Stomach (tissue), 9 donors: ENCODE measurements around the gene LMBRD2. TPM values are rescaled to one million over a fixed set of nuclear protein-coding genes. Genes with fewer than 3 reads are reported as not detected.

Source experiments
- DNase-seq, 2 donors: peaks; one replicate each; pipeline versions ENCODE4 v3.0.0 to v3.0.0-alpha.2; 2013 to 2019
- H3K27ac ChIP-seq, 5 donors: fragments of 200-600 bp in 4 of 5; sonication (generic) in 4 of 5; one replicate each; pipeline ENCODE4 v1.5.1; 2013 to 2019; ENCODE audit warnings: mild to moderate bottlenecking in 1 of 5, moderate library complexity in 1 of 5
- H3K27me3 ChIP-seq, 3 donors: fragments of 200-600 bp; sonication (generic); one replicate each; pipeline ENCODE4 v1.5.1; 2017 to 2019; ENCODE audit warnings: mixed run types in 1 of 3
- H3K36me3 ChIP-seq, 4 donors: fragments of 200-600 bp; sonication (generic); 1 replicate in 3 of 4; 2 replicates in 1 of 4; pipeline ENCODE4 v1.5.1; 2016 to 2019
- H3K4me1 ChIP-seq, 4 donors: fragments of 200-600 bp; sonication (generic); one replicate each; pipeline ENCODE4 v1.5.1; 2016 to 2019
- H3K4me3 ChIP-seq, 4 donors: fragments of 200-600 bp; sonication (generic) in 3 of 4; one replicate each; pipeline ENCODE4 v1.5.1; 2016 to 2019; ENCODE audit warnings: mild to moderate bottlenecking in 1 of 4
- H3K9me3 ChIP-seq, 4 donors: fragments of 200-600 bp; sonication (generic); one replicate each; pipeline ENCODE4 v1.5.1; 2016 to 2019
- EP300 ChIP-seq: sonication (generic); formaldehyde crosslinking; IDR thresholded peaks from one replicate; pipeline ENCODE4 v1.6.1; 2017; ENCODE audit warnings: antibody characterized with exemption
- POLR2A ChIP-seq, 4 donors: fragments of 450-650 bp; IDR thresholded peaks; one replicate each; pipeline ENCODE4 v1.6.1; 2016; ENCODE audit warnings: antibody characterized with exemption in 4 of 4, control low read depth in 2 of 4, mild to moderate bottlenecking in 1 of 4, moderate library complexity in 1 of 4
- POLR2AphosphoS5 ChIP-seq, 3 donors: sonication (generic); formaldehyde crosslinking; IDR thresholded peaks; one replicate each; pipeline ENCODE4 v1.6.1; 2016; ENCODE audit warnings: antibody characterized with exemption in 3 of 3
- WGBS, 5 donors: extraction: QIAGEN DNeasy Blood & Tissue Kit in 3 of 5; methylation state at CpG; one replicate each; pipeline versions ENCODE4 v1.1.5 to v1.1.7; 2013 to 2018; 5-methylcytosine and 5-hydroxymethylcytosine counted together
- intact Hi-C: fragments of 100-400 bp; cut with DNase I; formaldehyde crosslinking; loops from one replicate; pipeline ENCODE4 v1.15.1; 2023; ENCODE audit warnings: low total_unique reads
- polyA plus RNA-seq, 3 donors: library from polyadenylated mRNA; stranded (reverse); fragments of 200-250 nt; gene quantifications; one replicate each; pipeline ENCODE4 v1.2.3, GENCODE V29; 2013
- total RNA-seq, 5 donors: library from RNA; depleted of rRNA; stranded (reverse); fragments of >200 nt; gene quantifications; one replicate each; pipeline versions ENCODE4 v1.1.0 to v1.2.3, GENCODE V29; 2014 to 2016
- TF ChIP-seq, protein P1 (sequence below), 7 experiments: fragments of 450-650 bp in 4 of 7; fragments of 200-600 bp in 3 of 7; sonication (generic) in 3 of 7; IDR thresholded peaks; one replicate each; pipeline ENCODE4 v1.5.1; 2016 to 2019; ENCODE audit warnings: antibody characterized with exemption in 7 of 7, control low read depth in 2 of 7, mild to moderate bottlenecking in 1 of 7
- donor health status: healthy with polysubstance abuse.
- donor health status: Bipolar disorder and iron deficiency.
- donor health status: healthy.

LMBRD2 gene
- total and polyA plus RNA-seq, 8 donors: 0.58 to 122 (median 4.9) TPM

DNA sequence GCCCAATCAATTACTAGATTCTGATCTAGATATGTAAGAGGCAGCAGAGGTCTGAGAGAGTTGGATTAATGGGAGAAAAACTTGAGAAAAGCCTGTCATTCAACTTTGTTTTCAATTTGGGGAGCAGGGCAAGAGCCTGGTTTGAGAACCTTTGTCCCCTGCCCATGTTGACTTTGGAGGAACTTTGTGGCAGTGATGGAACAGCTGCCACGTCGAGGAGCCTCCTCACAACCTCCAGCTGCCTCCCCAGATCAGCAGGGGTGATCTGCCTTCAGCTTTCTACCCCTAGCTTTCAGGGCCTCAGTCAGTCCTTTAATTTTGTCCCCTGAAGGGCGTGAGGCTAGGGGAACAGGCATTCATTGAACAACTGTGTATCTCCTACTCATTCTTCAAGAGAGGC lies 8.9 kb upstream of the LMBRD2 start:
- TF ChIP-seq POLR2AphosphoS5 (IDR thresholded peaks at IDR 0.05) (no peak), POLR2A (IDR thresholded peaks at IDR 0.05) (no peak), EP300 (no peak)
- TF ChIP-seq, protein P1, sequence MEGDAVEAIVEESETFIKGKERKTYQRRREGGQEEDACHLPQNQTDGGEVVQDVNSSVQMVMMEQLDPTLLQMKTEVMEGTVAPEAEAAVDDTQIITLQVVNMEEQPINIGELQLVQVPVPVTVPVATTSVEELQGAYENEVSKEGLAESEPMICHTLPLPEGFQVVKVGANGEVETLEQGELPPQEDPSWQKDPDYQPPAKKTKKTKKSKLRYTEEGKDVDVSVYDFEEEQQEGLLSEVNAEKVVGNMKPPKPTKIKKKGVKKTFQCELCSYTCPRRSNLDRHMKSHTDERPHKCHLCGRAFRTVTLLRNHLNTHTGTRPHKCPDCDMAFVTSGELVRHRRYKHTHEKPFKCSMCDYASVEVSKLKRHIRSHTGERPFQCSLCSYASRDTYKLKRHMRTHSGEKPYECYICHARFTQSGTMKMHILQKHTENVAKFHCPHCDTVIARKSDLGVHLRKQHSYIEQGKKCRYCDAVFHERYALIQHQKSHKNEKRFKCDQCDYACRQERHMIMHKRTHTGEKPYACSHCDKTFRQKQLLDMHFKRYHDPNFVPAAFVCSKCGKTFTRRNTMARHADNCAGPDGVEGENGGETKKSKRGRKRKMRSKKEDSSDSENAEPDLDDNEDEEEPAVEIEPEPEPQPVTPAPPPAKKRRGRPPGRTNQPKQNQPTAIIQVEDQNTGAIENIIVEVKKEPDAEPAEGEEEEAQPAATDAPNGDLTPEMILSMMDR (IDR thresholded peaks at IDR 0.05): no peak
- intact Hi-C loops: no loop called here
- H3K27me3 ChIP-seq: no peaks in the 10 kb centered on the region
- WGBS, 5 donors: 58 to 83% (median 75%) methylated on average over 3 of the region's 3 CpGs
- peaks cover 9 to 90% (median 77%) of the 10 kb centered on the region in 4 donors for H3K36me3 ChIP-seq
- peak overlapping the region in 1 of 5 donors; percentile 32 for H3K27ac ChIP-seq
- DNase-seq: no peak
- peaks cover 4 to 35% (median 19%) of the 10 kb centered on the region in 4 donors for H3K4me1 ChIP-seq
- H3K9me3 ChIP-seq: no peaks in the 10 kb centered on the region
- H3K4me3 ChIP-seq: no peak overlapping the region

DNA sequence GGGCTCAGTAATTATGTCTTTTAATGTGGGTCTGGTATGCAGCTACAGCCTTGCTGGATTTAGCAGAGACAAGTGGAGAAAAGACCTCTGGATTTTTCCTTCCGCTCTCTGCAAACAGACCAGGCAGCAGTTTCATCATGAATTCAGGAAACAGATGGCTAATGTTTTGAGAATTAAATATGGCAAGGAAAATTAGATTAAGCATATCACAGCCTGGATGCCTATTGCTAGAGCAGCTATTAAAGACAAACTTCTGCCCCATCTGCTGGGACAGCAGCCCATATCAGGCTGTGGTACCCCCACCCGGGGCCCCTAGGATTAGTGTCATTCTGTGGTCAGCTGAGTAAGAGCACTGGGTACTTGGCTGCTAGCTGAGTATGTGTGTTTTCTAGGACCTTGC lies 6.5 kb upstream of the LMBRD2 start:
- Histone ChIP-seq H3K9me3 (no peaks in the 10 kb centered on the region), H3K27ac (no peak overlapping the region), H3K4me1 (peaks cover 12 to 55% (median 31%) of the 10 kb centered on the region in 4 donors), H3K27me3 (no peaks in the 10 kb centered on the region), H3K36me3 (peaks cover 5 to 79% (median 64%) of the 10 kb centered on the region in 4 donors), H3K4me3 (no peak overlapping the region)
- intact Hi-C loops: no loop called here
- 64 to 82% (median 72%) methylated on average over 2 of the region's 2 CpGs for WGBS, 5 donors
- TF ChIP-seq, protein P1 (IDR thresholded peaks at IDR 0.05): no peak
- no peak for TF ChIP-seq POLR2AphosphoS5 (IDR thresholded peaks at IDR 0.05)
- no peak for TF ChIP-seq POLR2A (IDR thresholded peaks at IDR 0.05)
- TF ChIP-seq EP300: no peak
- peak in 1 of 2 donors; percentile 53 for DNase-seq

DNA sequence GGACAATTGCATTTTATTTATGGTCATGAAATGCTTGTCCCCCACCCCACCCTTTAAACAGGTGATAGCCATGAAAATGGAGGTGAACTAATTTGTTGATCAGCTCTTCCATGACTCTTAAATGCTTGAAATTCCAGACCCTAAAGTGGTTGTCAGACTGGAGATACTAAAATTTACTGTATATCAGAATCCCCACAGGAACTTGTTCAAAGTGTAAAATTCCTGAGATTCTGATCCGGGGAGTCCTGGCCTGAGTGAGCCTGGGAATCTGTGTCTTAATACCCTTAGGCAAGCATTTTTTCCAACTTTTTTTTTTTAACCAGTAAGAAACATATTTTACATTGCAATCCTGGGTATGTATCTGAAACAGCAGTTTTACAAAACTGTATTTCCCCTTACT lies 4.9 kb upstream of the LMBRD2 start:
- Histone ChIP-seq H3K9me3 (no peaks in the 10 kb centered on the region), H3K36me3 (peaks cover 5 to 64% (median 50%) of the 10 kb centered on the region in 4 donors), H3K4me1 (peaks cover 17 to 58% (median 40%) of the 10 kb centered on the region in 4 donors), H3K27me3 (no peaks in the 10 kb centered on the region), H3K27ac (no peak overlapping the region), H3K4me3 (no peak overlapping the region)
- TF ChIP-seq, protein P1 (IDR thresholded peaks at IDR 0.05): no peak
- TF ChIP-seq POLR2A (IDR thresholded peaks at IDR 0.05) (no peak), EP300 (no peak)
- intact Hi-C loops: no loop called here
- WGBS, 5 donors: 71 to 85% (median 81%) methylated on average over 1 of the region's 1 CpG
- no peak for DNase-seq

DNA sequence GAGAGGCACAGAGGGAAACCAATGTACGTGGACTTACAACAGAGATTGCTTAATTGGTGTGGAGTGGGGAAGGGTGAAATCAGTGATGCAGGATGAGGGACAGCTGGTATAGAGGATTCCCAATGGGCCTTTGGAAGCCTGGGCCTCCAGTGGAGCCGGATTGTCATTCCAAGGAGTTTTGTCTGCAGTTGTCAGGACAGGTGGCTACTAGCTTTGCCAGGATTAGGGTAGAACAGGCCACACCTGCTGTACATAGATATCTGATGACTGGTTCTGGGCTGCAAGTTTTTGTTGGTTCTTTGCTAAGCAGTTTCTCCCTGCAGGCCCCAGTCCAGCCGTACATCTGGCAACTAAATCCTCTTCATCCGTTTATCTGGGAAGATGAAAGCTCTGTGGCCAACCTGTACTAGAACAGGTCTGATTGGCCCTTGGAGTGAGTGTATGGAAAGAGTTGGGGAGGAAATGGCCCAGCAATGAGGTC lies 4.5 kb upstream of the LMBRD2 start:
- peaks cover 5 to 59% (median 50%) of the 10 kb centered on the region in 4 donors for H3K36me3 ChIP-seq
- TF ChIP-seq, protein P1 (IDR thresholded peaks at IDR 0.05): no peak
- no peak for TF ChIP-seq EP300
- no peaks in the 10 kb centered on the region for H3K9me3 ChIP-seq
- no peak overlapping the region for H3K4me3 ChIP-seq
- intact Hi-C loops: no loop called here
- H3K27ac ChIP-seq: no peak overlapping the region
- H3K4me1 ChIP-seq: peaks cover 16 to 58% (median 38%) of the 10 kb centered on the region in 4 donors
- no peak for DNase-seq
- no peaks in the 10 kb centered on the region for H3K27me3 ChIP-seq
- WGBS, 5 donors: 57 to 78% (median 63%) methylated on average over 4 of the region's 4 CpGs
